Middle frontal gyrus (tissue), 1 donor: ENCODE data around the gene ANKRD13B.
"Not testable (repeated sequence)": the region's sequence is repeated elsewhere in the genome, so short reads cannot be mapped to it uniquely, and the experiment has no call there.

ENCODE experiments used
- DNase-seq: peaks from one replicate; pipeline ENCODE4 v3.0.0-alpha.2; 2015; ENCODE audit warnings: low spot score; ENCODE audit errors: extremely low spot score

The ANKRD13B gene

GRCh38 chr17:29592850-29593551 is at the start of gene ANKRD13B:
Gene ANKRD13B, plus strand, starts transcription at chr17:29593132. Its CDS starts 490 bp downstream, at chr17:29593622.
- no peak for DNase-seq

- DNase-seq, result no peak
Measured at GRCh38 chr17:29544066-29544465, 48.9 kb upstream of the ANKRD13B start.

- DNase-seq, result no peak
Measured at GRCh38 chr17:29546085-29546484, 46.8 kb upstream of the ANKRD13B start.

GRCh38 chr17:29546830-29547229 is 46.1 kb upstream of the ANKRD13B start:
- no peak for DNase-seq

GRCh38 chr17:29549177-29549923 is 43.6 kb upstream of the ANKRD13B start:
- DNase-seq, result no peak

- no peak for DNase-seq
Measured at GRCh38 chr17:29555840-29556239, 37.1 kb upstream of the ANKRD13B start.

GRCh38 chr17:29557085-29557738 is 35.7 kb upstream of the ANKRD13B start:
- DNase-seq, result no peak

GRCh38 chr17:29557739-29558116 is 35.2 kb upstream of the ANKRD13B start:
- DNase-seq, result no peak

GRCh38 chr17:29558139-29558538 is 34.8 kb upstream of the ANKRD13B start:
- not testable (repeated sequence) for DNase-seq

- DNase-seq, result no peak
Measured at GRCh38 chr17:29559640-29560039, 33.3 kb upstream of the ANKRD13B start.

GRCh38 chr17:29560316-29560715 is 32.6 kb upstream of the ANKRD13B start:
- DNase-seq, result no peak

- DNase-seq, result no peak
Measured at GRCh38 chr17:29561554-29562517, 31.1 kb upstream of the ANKRD13B start.

GRCh38 chr17:29562615-29563014 is 30.3 kb upstream of the ANKRD13B start:
- no peak for DNase-seq

- DNase-seq, result no peak
Measured at GRCh38 chr17:29563816-29564215, 29.1 kb upstream of the ANKRD13B start.

- no peak for DNase-seq
Measured at GRCh38 chr17:29565643-29566472, 27.1 kb upstream of the ANKRD13B start.

- no peak for DNase-seq
Measured at GRCh38 chr17:29566473-29567303, 26.2 kb upstream of the ANKRD13B start, which contains the start of gene ABHD15. Gene ABHD15, minus strand, starts transcription at chr17:29567037. Its CDS starts 71 bp downstream, at chr17:29566966.

GRCh38 chr17:29567304-29567553 is 25.7 kb upstream of the ANKRD13B start:
- DNase-seq, result no peak

- DNase-seq, result no peak
Measured at GRCh38 chr17:29567554-29568330, 25.2 kb upstream of the ANKRD13B start.
